H9 (cell line): ENCODE data around the gene RCAN1. TPM values are rescaled to one million over a fixed set of nuclear protein-coding genes. Genes with fewer than 3 reads are reported as not detected.

Source experiments
- DNase-seq: peaks from one replicate; pipeline ENCODE4 v3.0.0-alpha.2; 2017
- H2AFZ ChIP-seq: one replicate; pipeline ENCODE4 v1.6.1; 2013; ENCODE audit warnings: mild to moderate bottlenecking, low read length, control low read depth, moderate library complexity
- H2AK5ac ChIP-seq: 2 replicates; pipeline ENCODE4 v1.6.1; 2013; ENCODE audit warnings: low read length, control low read depth, mixed read lengths; ENCODE audit not compliant: insufficient read length
- H2BK120ac ChIP-seq: one replicate; pipeline ENCODE4 v1.6.1; 2013; ENCODE audit warnings: low read depth, mild to moderate bottlenecking, low read length, control low read depth, inconsistent platforms; ENCODE audit not compliant: poor library complexity, severe bottlenecking
- H2BK12ac ChIP-seq: 2 replicates; pipeline ENCODE4 v1.6.1; 2013; ENCODE audit warnings: low read length, control low read depth, mixed read lengths, low read depth; ENCODE audit not compliant: insufficient read length
- H2BK15ac ChIP-seq: 2 replicates; pipeline ENCODE4 v1.6.1; 2013; ENCODE audit warnings: low read depth, low read length, control low read depth
- H2BK20ac ChIP-seq: one replicate; pipeline ENCODE4 v1.6.1; 2013; ENCODE audit warnings: low read depth, mild to moderate bottlenecking, low read length, control low read depth, inconsistent platforms; ENCODE audit not compliant: poor library complexity, severe bottlenecking
- H2BK5ac ChIP-seq: 2 replicates; pipeline ENCODE4 v1.6.1; 2013; ENCODE audit warnings: low read length, control low read depth, mixed read lengths; ENCODE audit not compliant: insufficient read length
- H3K14ac ChIP-seq: 2 replicates; pipeline ENCODE4 v1.6.1; 2013; ENCODE audit warnings: low read length, control low read depth; ENCODE audit not compliant: insufficient read depth
- H3K18ac ChIP-seq: 2 replicates; pipeline ENCODE4 v1.6.1; 2013; ENCODE audit warnings: low read depth, mild to moderate bottlenecking, mixed read lengths, low read length, control low read depth; ENCODE audit not compliant: insufficient read length
- H3K23ac ChIP-seq: 2 replicates; pipeline ENCODE4 v1.6.1; 2013; ENCODE audit warnings: low read length, control low read depth, mixed read lengths, low read depth; ENCODE audit not compliant: insufficient read length
- H3K23me2 ChIP-seq: 2 replicates; pipeline ENCODE4 v1.6.1; 2013; ENCODE audit warnings: low read depth, mild to moderate bottlenecking, mixed read lengths, low read length, control low read depth; ENCODE audit not compliant: insufficient read length, poor library complexity, severe bottlenecking
- H3K27ac ChIP-seq: 2 replicates; pipeline ENCODE4 v1.5.1; 2013; ENCODE audit warnings: low read length, control low read depth, mixed read lengths, low read depth; ENCODE audit not compliant: insufficient read length
- H3K27me3 ChIP-seq: 2 replicates; pipeline ENCODE4 v1.6.1; 2013; ENCODE audit warnings: low read length, control low read depth, inconsistent platforms; ENCODE audit not compliant: insufficient read depth
- H3K4ac ChIP-seq: 2 replicates; pipeline ENCODE4 v1.6.1; 2013; ENCODE audit warnings: low read depth, mild to moderate bottlenecking, control low read depth, inconsistent platforms, low read length, moderate library complexity
- H3K4me1 ChIP-seq: 2 replicates; pipeline ENCODE4 v1.6.1; 2013; ENCODE audit warnings: low read length, control low read depth, inconsistent platforms; ENCODE audit not compliant: insufficient read depth
- H3K4me2 ChIP-seq: 2 replicates; pipeline ENCODE4 v1.6.1; 2013; ENCODE audit warnings: low read length, control low read depth, mixed read lengths; ENCODE audit not compliant: insufficient read length, insufficient read depth
- H3K56ac ChIP-seq: 2 replicates; pipeline ENCODE4 v1.6.1; 2013; ENCODE audit warnings: low read depth, mild to moderate bottlenecking, mixed read lengths, low read length, control low read depth; ENCODE audit not compliant: insufficient read length
- H3K79me1 ChIP-seq: 2 replicates; pipeline ENCODE4 v1.6.1; 2013; ENCODE audit warnings: low read depth, mild to moderate bottlenecking, moderate library complexity, low read length, control low read depth, inconsistent platforms; ENCODE audit not compliant: insufficient read depth, poor library complexity, severe bottlenecking
- H3K79me2 ChIP-seq: 2 replicates; pipeline ENCODE4 v1.6.1; 2013; ENCODE audit warnings: low read length, control low read depth, inconsistent platforms; ENCODE audit not compliant: insufficient read depth
- H3K9ac ChIP-seq: 2 replicates; pipeline ENCODE4 v1.6.1; 2013; ENCODE audit warnings: low read length, control low read depth, mixed read lengths; ENCODE audit not compliant: insufficient read length; ENCODE audit errors: extremely low read depth
- H3K9me3 ChIP-seq: one replicate; pipeline ENCODE4 v1.6.1; 2013; ENCODE audit warnings: low read depth, low read length, inconsistent platforms; ENCODE audit not compliant: control insufficient read depth
- H3T11ph ChIP-seq: one replicate; pipeline ENCODE4 v1.6.1; 2013; ENCODE audit warnings: mild to moderate bottlenecking, low read length, control low read depth, inconsistent platforms
- H4K20me1 ChIP-seq: one replicate; pipeline ENCODE4 v1.6.1; 2013; ENCODE audit not compliant: control insufficient read depth, insufficient read length, insufficient read depth
- H4K5ac ChIP-seq: 2 replicates; pipeline ENCODE4 v1.6.1; 2013; ENCODE audit warnings: low read depth, mild to moderate bottlenecking, mixed read lengths, low read length, control low read depth; ENCODE audit not compliant: insufficient read length
- H4K8ac ChIP-seq: replicated peaks from 2 replicates; pipeline ENCODE4 v1.6.1; 2013; ENCODE audit warnings: low read length, control low read depth, mixed read lengths, low read depth; ENCODE audit not compliant: insufficient read length
- H4K91ac ChIP-seq: 2 replicates; pipeline ENCODE4 v1.6.1; 2013; ENCODE audit warnings: low read depth, mild to moderate bottlenecking, moderate library complexity, mixed read lengths, low read length, control low read depth; ENCODE audit not compliant: insufficient read length
- H3K27ac Mint-ChIP-seq, 3 experiments: 2 replicates in 2 of 3; 3 replicates in 1 of 3; pipeline ENCODE4 v1.8.0; 2020 to 2021; ENCODE audit warnings: mixed read lengths in 3 of 3, mild to moderate bottlenecking in 1 of 3, moderate library complexity in 1 of 3
- H3K27me3 Mint-ChIP-seq: 2 replicates; pipeline ENCODE4 v1.8.0; 2021; ENCODE audit warnings: low read depth, mild to moderate bottlenecking, moderate library complexity, mixed read lengths
- H3K36me3 Mint-ChIP-seq, 3 experiments: 2 replicates in 2 of 3; 3 replicates in 1 of 3; pipeline ENCODE4 v1.8.0; 2020 to 2021; ENCODE audit warnings: low read depth in 3 of 3, mixed read lengths in 3 of 3; ENCODE audit not compliant: insufficient read depth in 1 of 3
- H3K4me1 Mint-ChIP-seq, 2 experiments: 2 replicates each; pipeline ENCODE4 v1.8.0; 2020; ENCODE audit warnings: mixed read lengths in 2 of 2
- H3K4me3 Mint-ChIP-seq, 2 experiments: 2 replicates in 1 of 2; 3 replicates in 1 of 2; pipeline ENCODE4 v1.8.0; 2020 to 2021; ENCODE audit warnings: mild to moderate bottlenecking in 2 of 2, mixed read lengths in 2 of 2, moderate library complexity in 1 of 2
- H3K9me3 Mint-ChIP-seq, 2 experiments: 2 replicates in 1 of 2; 3 replicates in 1 of 2; pipeline ENCODE4 v1.8.0; 2020; ENCODE audit warnings: mild to moderate bottlenecking in 2 of 2, mixed read lengths in 2 of 2, moderate library complexity in 1 of 2
- CTCF ChIP-seq: fragments of 200-600 bp; sonication (generic); conservative IDR thresholded peaks from 3 replicates; pipeline ENCODE4 v1.8.0; 2021; ENCODE audit warnings: antibody characterized with exemption, mild to moderate bottlenecking
- WGBS: extraction: QIAGEN DNeasy Blood & Tissue Kit; methylation state at CpG from one replicate; pipeline ENCODE4 v1.1.7; 2013; ENCODE audit warnings: missing lambda C conversion rate, low lambda C conversion rate, mixed read lengths; ENCODE audit not compliant: insufficient read length; ENCODE audit errors: extremely low coverage; 5-methylcytosine and 5-hydroxymethylcytosine counted together
- total RNA-seq: library from RNA; stranded (reverse); gene quantifications from 2 replicates; pipeline ENCODE4 v1.2.1, GENCODE V29; 2021

RCAN1 gene
- total RNA-seq, 1 experiment from 2014 or later: 7.0 TPM

GRCh38 chr21:34510148-34511142 is 104.5 kb downstream of the RCAN1 start:
- H3K79me2 ChIP-seq: no peaks in the 10 kb centered on the region
- no peaks in the 10 kb centered on the region for H3K79me1 ChIP-seq
- DNase-seq: peak; percentile 88
- H3K14ac ChIP-seq: no peak overlapping the region
- H3K9ac ChIP-seq: no peak overlapping the region
- no peak overlapping the region for H4K8ac ChIP-seq
- H2BK15ac ChIP-seq: no peak overlapping the region
- no peak overlapping the region for H2BK12ac ChIP-seq
- no peaks in the 10 kb centered on the region for H3K36me3 Mint-ChIP-seq
- WGBS: no CpG with 5 or more reads among the region's 15 CpGs
- no peaks in the 10 kb centered on the region for H3K4me1 ChIP-seq
- H3K27me3 Mint-ChIP-seq: no peaks in the 10 kb centered on the region
- H2AK5ac ChIP-seq: no peak overlapping the region
- no peak overlapping the region for H2BK20ac ChIP-seq
- H3T11ph ChIP-seq: no peak overlapping the region
- no peak overlapping the region for H3K4me3 Mint-ChIP-seq
- TF ChIP-seq CTCF: peak; percentile 90
- H2AFZ ChIP-seq: no peak overlapping the region
- H3K9me3 ChIP-seq: no peaks in the 10 kb centered on the region
- H3K27ac ChIP-seq: no peak overlapping the region
- H3K56ac ChIP-seq: no peak overlapping the region
- H3K9me3 Mint-ChIP-seq: no peaks in the 10 kb centered on the region
- no peaks in the 10 kb centered on the region for H4K20me1 ChIP-seq
- H3K4me2 ChIP-seq: no peak overlapping the region
- H3K4me1 Mint-ChIP-seq: no peaks in the 10 kb centered on the region; a peak in 1 of 4 replicates
- no peak overlapping the region for H3K27ac Mint-ChIP-seq
- no peaks in the 10 kb centered on the region for H3K23me2 ChIP-seq
- no peak overlapping the region for H2BK120ac ChIP-seq
- no peak overlapping the region for H3K18ac ChIP-seq
- no peak overlapping the region for H2BK5ac ChIP-seq
- H3K23ac ChIP-seq: no peak overlapping the region
- H3K4ac ChIP-seq: no peak overlapping the region
- H4K5ac ChIP-seq: no peak overlapping the region
- no peaks in the 10 kb centered on the region for H3K27me3 ChIP-seq
- H4K91ac ChIP-seq: no peak overlapping the region
